Activated CD4-positive, alpha-beta T cell treated with anti-CD3 and anti-CD28 coated beads, Interleukin-2, amount 10 ng/mL, durations not matched to agents 7 days and 5 days (primary cell): ENCODE data around the gene SCP2D1. TPM values are rescaled to one million over a fixed set of nuclear protein-coding genes. Genes with fewer than 3 reads are reported as not detected.

Source experiments
- CTCF ChIA-PET: fragments of 350-600 bp; sonication (Branson Sonifier 250); formaldehyde crosslinking; loops from one replicate; lab custom pipeline; 2021; ENCODE audit warnings: antibody characterized with exemption; lab: Charles Lee
- POLR2A ChIA-PET: fragments of 350-600 bp; sonication (Branson Sonifier 250); formaldehyde crosslinking; loops from one replicate; lab custom pipeline; 2021; ENCODE audit warnings: antibody characterized with exemption; lab: Charles Lee
- DNase-seq: peaks from one replicate; pipeline ENCODE4 v3.0.0-alpha.2; 2020
- H3K27ac Mint-ChIP-seq: one replicate; pipeline ENCODE4 v1.8.0; 2021; ENCODE audit warnings: mild to moderate bottlenecking, moderate library complexity, mixed read lengths
- H3K27me3 Mint-ChIP-seq: one replicate; pipeline ENCODE4 v1.8.0; 2021; ENCODE audit warnings: mixed read lengths
- H3K36me3 Mint-ChIP-seq: one replicate; pipeline ENCODE4 v1.8.0; 2021; ENCODE audit warnings: low read depth, mixed read lengths
- H3K4me1 Mint-ChIP-seq: one replicate; pipeline ENCODE4 v1.8.0; 2021; ENCODE audit warnings: mixed read lengths
- H3K4me3 Mint-ChIP-seq: one replicate; pipeline ENCODE4 v1.8.0; 2021; ENCODE audit warnings: mild to moderate bottlenecking, moderate library complexity, mixed read lengths
- H3K9me3 Mint-ChIP-seq: one replicate; pipeline ENCODE4 v1.8.0; 2021; ENCODE audit warnings: mixed read lengths
- total RNA-seq, 2 experiments: library from RNA; stranded (reverse); gene quantifications; one replicate each; pipeline ENCODE4 v1.2.3, GENCODE V29; 2021

The SCP2D1 gene
- total RNA-seq, 2 experiments from 2014 or later, result not detected

GRCh38 chr20:18831830-18832499 lies 18.4 kb downstream of the SCP2D1 start:
- no peak overlapping the region for H3K27ac Mint-ChIP-seq
- no peaks in the 10 kb centered on the region for H3K4me1 Mint-ChIP-seq
- no peak overlapping the region for H3K4me3 Mint-ChIP-seq
- no peak for DNase-seq
- CTCF ChIA-PET, result no interaction called here
- H3K9me3 Mint-ChIP-seq, result no peaks in the 10 kb centered on the region
- peaks cover 4% of the 10 kb centered on the region for H3K27me3 Mint-ChIP-seq
- POLR2A ChIA-PET, result no interaction called here
- H3K36me3 Mint-ChIP-seq, result no peaks in the 10 kb centered on the region

- Mint-ChIP-seq H3K9me3 (no peaks in the 10 kb centered on the region), H3K36me3 (no peaks in the 10 kb centered on the region), H3K27me3 (peaks cover 4% of the 10 kb centered on the region), H3K4me3 (no peak overlapping the region), H3K27ac (no peak overlapping the region), H3K4me1 (no peaks in the 10 kb centered on the region)
- POLR2A ChIA-PET, result no interaction called here
- CTCF ChIA-PET, result no interaction called here
- no peak for DNase-seq
Observed at GRCh38 chr20:18832546-18833200, 19.1 kb downstream of the SCP2D1 start.

DNA sequence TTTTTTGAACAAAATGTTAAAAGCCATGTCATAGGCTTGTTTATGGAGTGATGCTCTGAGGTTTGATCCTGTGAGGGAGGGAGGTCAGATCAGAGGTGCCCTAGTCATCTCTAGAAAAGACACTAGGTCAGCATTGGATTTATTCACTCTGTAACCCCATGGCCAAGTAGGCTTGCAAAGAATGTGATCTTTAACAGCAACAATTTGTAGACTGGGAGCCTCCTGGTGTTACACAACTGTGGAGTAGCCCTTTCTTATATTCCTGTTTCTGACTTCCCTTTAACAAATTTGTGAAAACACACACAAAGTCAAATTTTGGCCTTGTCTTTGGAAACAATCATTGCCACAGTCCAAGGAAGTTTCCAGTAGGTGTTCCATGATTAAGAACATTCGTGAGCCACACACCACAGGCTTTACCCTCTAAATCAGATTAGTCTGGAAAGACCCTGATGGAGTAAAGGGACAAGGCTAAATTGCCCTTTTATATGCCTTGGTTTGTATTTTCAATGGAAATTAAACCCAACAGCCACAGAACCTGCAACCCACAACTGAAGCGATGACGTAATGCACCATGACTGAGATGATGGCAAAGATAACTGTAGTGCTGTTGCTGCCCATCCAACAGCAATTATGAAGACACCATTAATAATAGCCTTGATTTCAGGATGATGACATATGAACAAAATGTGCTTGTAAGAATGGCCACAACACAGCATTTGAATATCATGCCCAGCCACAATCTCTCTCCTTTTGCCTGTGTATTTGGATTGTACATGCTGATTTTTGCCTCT lies 22.1 kb downstream of the SCP2D1 start:
- ChIA-PET POLR2A (no interaction called here), CTCF (no interaction called here)
- Mint-ChIP-seq H3K36me3 (no peaks in the 10 kb centered on the region), H3K27me3 (peaks cover 4% of the 10 kb centered on the region), H3K9me3 (no peaks in the 10 kb centered on the region), H3K4me1 (no peaks in the 10 kb centered on the region), H3K4me3 (no peak overlapping the region), H3K27ac (no peak overlapping the region)
- no peak for DNase-seq

DNA sequence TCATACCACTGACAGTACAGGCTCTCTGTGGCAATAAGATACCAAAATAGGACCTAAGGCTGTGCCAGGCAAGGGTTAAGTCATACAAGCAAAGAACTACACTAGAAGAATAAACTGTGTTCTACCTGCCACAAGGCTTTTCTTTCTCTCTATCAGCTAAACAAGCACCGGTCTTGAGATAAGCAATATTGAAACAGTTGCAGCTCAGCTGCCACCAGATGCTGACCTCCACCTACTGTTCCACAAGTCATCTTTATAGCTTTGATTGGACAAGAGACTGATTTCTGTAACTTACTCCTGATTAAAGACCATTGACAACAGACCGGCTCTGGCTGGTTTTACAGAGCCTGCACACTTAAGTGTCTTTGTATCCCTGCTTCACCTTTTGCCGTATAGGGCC lies 24.1 kb downstream of the SCP2D1 start:
- no peak overlapping the region for H3K27ac Mint-ChIP-seq
- ChIA-PET CTCF (no interaction called here), POLR2A (no interaction called here)
- no peak for DNase-seq
- no peaks in the 10 kb centered on the region for H3K36me3 Mint-ChIP-seq
- H3K27me3 Mint-ChIP-seq, result no peaks in the 10 kb centered on the region
- H3K4me3 Mint-ChIP-seq, result no peak overlapping the region
- no peaks in the 10 kb centered on the region for H3K4me1 Mint-ChIP-seq
- no peaks in the 10 kb centered on the region for H3K9me3 Mint-ChIP-seq

DNA sequence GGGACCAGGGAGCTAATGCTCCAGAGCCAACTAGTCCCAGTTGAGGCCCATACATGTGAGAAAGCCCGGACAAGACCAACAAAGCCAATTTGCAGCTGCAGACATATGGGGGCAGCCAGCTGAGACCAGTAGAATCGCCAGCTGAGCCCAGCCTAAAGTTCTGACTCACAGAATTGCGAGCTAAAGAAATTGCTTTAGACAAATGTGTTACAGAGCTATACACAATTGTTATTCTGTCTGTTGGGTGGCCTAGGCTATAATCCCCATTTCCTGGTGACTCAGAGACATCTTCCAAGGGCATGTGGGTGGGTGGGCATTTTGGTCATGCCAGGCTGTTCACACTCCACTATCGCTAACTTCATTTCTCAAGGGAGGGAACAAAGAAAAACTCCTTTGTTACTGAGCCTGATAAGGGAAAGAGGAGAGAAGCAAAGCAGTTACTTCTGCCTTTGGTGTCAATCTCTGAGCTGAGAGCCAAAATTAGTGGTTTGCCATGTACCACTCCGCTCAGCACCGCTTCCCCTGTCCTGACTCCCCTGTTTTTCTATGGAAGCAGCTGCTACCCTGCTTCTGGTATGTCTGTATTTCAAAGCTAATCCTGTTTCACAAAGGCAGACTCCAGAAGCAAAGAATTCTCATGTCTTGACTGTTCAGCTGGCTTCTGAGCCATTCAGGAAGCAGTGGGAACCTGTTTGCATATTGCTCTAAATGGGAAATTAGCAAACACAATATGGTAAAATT lies 26.1 kb downstream of the SCP2D1 start:
- no peak overlapping the region for H3K4me3 Mint-ChIP-seq
- H3K27me3 Mint-ChIP-seq, result no peaks in the 10 kb centered on the region
- ChIA-PET POLR2A (no interaction called here), CTCF (no interaction called here)
- no peaks in the 10 kb centered on the region for H3K9me3 Mint-ChIP-seq
- no peaks in the 10 kb centered on the region for H3K4me1 Mint-ChIP-seq
- no peak overlapping the region for H3K27ac Mint-ChIP-seq
- no peaks in the 10 kb centered on the region for H3K36me3 Mint-ChIP-seq
- no peak for DNase-seq

GRCh38 chr20:18840248-18840645 lies 26.7 kb downstream of the SCP2D1 start:
- H3K4me1 Mint-ChIP-seq, result no peaks in the 10 kb centered on the region
- CTCF ChIA-PET, result no interaction called here
- no peak overlapping the region for H3K27ac Mint-ChIP-seq
- H3K9me3 Mint-ChIP-seq, result no peaks in the 10 kb centered on the region
- DNase-seq, result no peak
- no peaks in the 10 kb centered on the region for H3K27me3 Mint-ChIP-seq
- POLR2A ChIA-PET, result no interaction called here
- no peak overlapping the region for H3K4me3 Mint-ChIP-seq
- H3K36me3 Mint-ChIP-seq, result no peaks in the 10 kb centered on the region

DNA sequence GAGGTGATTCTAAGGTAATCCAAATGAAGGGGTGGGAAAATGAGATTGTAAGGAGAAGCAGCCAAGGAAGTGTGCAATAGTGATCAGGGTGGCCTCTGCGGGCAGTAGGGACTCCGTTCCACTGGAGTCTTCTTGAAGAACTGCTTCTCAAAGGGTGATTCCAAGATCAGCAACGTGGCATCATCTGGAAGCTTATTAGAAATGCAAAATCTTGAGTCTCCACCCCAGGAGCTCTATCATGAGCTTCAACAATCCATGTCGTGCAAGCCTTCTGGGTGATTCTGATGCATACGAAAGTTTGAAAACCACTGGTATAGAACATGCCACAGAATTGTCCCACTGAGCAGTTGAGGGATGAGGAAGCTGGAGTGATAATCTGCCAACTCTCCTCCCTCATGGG lies 31.4 kb downstream of the SCP2D1 start:
- no peak overlapping the region for H3K27ac Mint-ChIP-seq
- H3K36me3 Mint-ChIP-seq, result no peaks in the 10 kb centered on the region
- no peak for DNase-seq
- ChIA-PET CTCF (no interaction called here), POLR2A (no interaction called here)
- H3K9me3 Mint-ChIP-seq, result no peaks in the 10 kb centered on the region
- H3K4me3 Mint-ChIP-seq, result no peak overlapping the region
- peaks cover 4% of the 10 kb centered on the region for H3K27me3 Mint-ChIP-seq
- H3K4me1 Mint-ChIP-seq, result no peaks in the 10 kb centered on the region

- ChIA-PET POLR2A (no interaction called here), CTCF (no interaction called here)
- Mint-ChIP-seq H3K4me1 (no peaks in the 10 kb centered on the region), H3K27ac (no peak overlapping the region), H3K36me3 (no peaks in the 10 kb centered on the region), H3K27me3 (peaks cover 7% of the 10 kb centered on the region), H3K9me3 (no peaks in the 10 kb centered on the region), H3K4me3 (no peak overlapping the region)
- DNase-seq, result no peak
Observed at GRCh38 chr20:18847226-18847755, 33.7 kb downstream of the SCP2D1 start.

DNA sequence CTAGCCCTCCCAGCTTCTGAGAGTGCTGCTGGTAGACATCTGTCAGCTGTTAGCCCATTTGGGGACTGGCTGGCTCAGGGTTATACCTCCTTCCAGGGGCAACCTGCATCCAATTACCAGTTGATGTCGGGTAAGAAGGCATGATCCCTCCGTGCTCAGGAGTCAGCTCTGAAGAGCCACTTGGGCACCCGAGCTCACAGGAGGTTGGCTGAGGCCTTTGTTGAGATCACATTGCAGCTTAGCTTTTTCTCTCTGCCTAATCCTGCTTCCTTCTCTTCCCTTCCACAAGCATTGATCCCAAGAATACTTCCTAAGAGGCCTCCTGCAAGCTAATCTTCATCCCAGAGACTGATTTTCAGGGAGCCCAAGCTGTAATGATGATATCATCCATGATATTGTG lies 35.5 kb downstream of the SCP2D1 start:
- H3K27ac Mint-ChIP-seq, result no peak overlapping the region
- no peak for DNase-seq
- POLR2A ChIA-PET, result no interaction called here
- H3K27me3 Mint-ChIP-seq, result peaks cover 12% of the 10 kb centered on the region
- no peaks in the 10 kb centered on the region for H3K36me3 Mint-ChIP-seq
- no peaks in the 10 kb centered on the region for H3K4me1 Mint-ChIP-seq
- CTCF ChIA-PET, result no interaction called here
- no peaks in the 10 kb centered on the region for H3K9me3 Mint-ChIP-seq
- H3K4me3 Mint-ChIP-seq, result no peak overlapping the region

GRCh38 chr20:18851629-18852028 lies 38.0 kb downstream of the SCP2D1 start:
- ChIA-PET POLR2A (no interaction called here), CTCF (no interaction called here)
- Mint-ChIP-seq H3K27ac (no peak overlapping the region), H3K4me1 (no peaks in the 10 kb centered on the region), H3K9me3 (no peaks in the 10 kb centered on the region), H3K27me3 (peaks cover 17% of the 10 kb centered on the region), H3K4me3 (no peak overlapping the region), H3K36me3 (no peaks in the 10 kb centered on the region)
- DNase-seq, result no peak

GRCh38 chr20:18852318-18852717 lies 38.7 kb downstream of the SCP2D1 start:
- DNase-seq, result no peak
- peaks cover 17% of the 10 kb centered on the region for H3K27me3 Mint-ChIP-seq
- no peaks in the 10 kb centered on the region for H3K4me1 Mint-ChIP-seq
- no peak overlapping the region for H3K4me3 Mint-ChIP-seq
- ChIA-PET POLR2A (no interaction called here), CTCF (no interaction called here)
- no peaks in the 10 kb centered on the region for H3K36me3 Mint-ChIP-seq
- no peak overlapping the region for H3K27ac Mint-ChIP-seq
- no peaks in the 10 kb centered on the region for H3K9me3 Mint-ChIP-seq

GRCh38 chr20:18853216-18853615 lies 39.6 kb downstream of the SCP2D1 start:
- Mint-ChIP-seq H3K36me3 (no peaks in the 10 kb centered on the region), H3K27ac (no peak overlapping the region), H3K4me1 (no peaks in the 10 kb centered on the region), H3K27me3 (peaks cover 17% of the 10 kb centered on the region), H3K9me3 (no peaks in the 10 kb centered on the region), H3K4me3 (no peak overlapping the region)
- no peak for DNase-seq
- ChIA-PET CTCF (no interaction called here), POLR2A (no interaction called here)
